Measurements from ENCODE around the gene SLC35F5.

SLC35F5 gene

GRCh38 chr2:113723411-113723810, 33.0 kb downstream of the SLC35F5 start:
- TF ChIP-seq CTCF (IDR thresholded peaks at IDR 0.05; ENCODE audit: low read depth, low read length) = no peak
- H3K4me3 ChIP-seq (ENCODE audit: low read depth, low read length) = no peak overlapping the region

- no peak for TF ChIP-seq CTCF (IDR thresholded peaks at IDR 0.05; ENCODE audit: low read depth, low read length)
- H3K4me3 ChIP-seq (ENCODE audit: low read depth, low read length) = no peak overlapping the region
These were observed 36.3 kb downstream of the SLC35F5 start for GRCh38 chr2:113720167-113720566.

- no peak overlapping the region for H3K4me3 ChIP-seq (ENCODE audit: low read depth, low read length)
- no peak for TF ChIP-seq CTCF (IDR thresholded peaks at IDR 0.05; ENCODE audit: low read depth, low read length)
These were observed 40.2 kb downstream of the SLC35F5 start for GRCh38 chr2:113716291-113716690.

- no peak for TF ChIP-seq CTCF (IDR thresholded peaks at IDR 0.05; ENCODE audit: low read depth, low read length)
- H3K4me3 ChIP-seq (ENCODE audit: low read depth, low read length) = no peak overlapping the region
These were observed 43.5 kb downstream of the SLC35F5 start for GRCh38 chr2:113712941-113713340.

GRCh38 chr2:113711851-113712250, 44.6 kb downstream of the SLC35F5 start:
- no peak for TF ChIP-seq CTCF (IDR thresholded peaks at IDR 0.05; ENCODE audit: low read depth, low read length)
- no peak overlapping the region for H3K4me3 ChIP-seq (ENCODE audit: low read depth, low read length)

- H3K4me3 ChIP-seq (ENCODE audit: low read depth, low read length) = no peak overlapping the region
- TF ChIP-seq CTCF (IDR thresholded peaks at IDR 0.05; ENCODE audit: low read depth, low read length) = no peak
These were observed 47.4 kb downstream of the SLC35F5 start for GRCh38 chr2:113709022-113709421.

- no peak for TF ChIP-seq CTCF (IDR thresholded peaks at IDR 0.05; ENCODE audit: low read depth, low read length)
- no peak overlapping the region for H3K4me3 ChIP-seq (ENCODE audit: low read depth, low read length)
These were observed 49.3 kb downstream of the SLC35F5 start for GRCh38 chr2:113707106-113707505.

All from WI38 (cell line).